GM18502 (cell line): Measurements from ENCODE around the gene FLOT2.
"Not testable (repeated sequence)": the region's sequence is repeated elsewhere in the genome, so short reads cannot be mapped to it uniquely, and the experiment has no call there.

Source experiments
- ATAC-seq: cut with Tn5 transposase; IDR thresholded peaks from one replicate; pipeline ENCODE4 v1.9.1; 2021; ENCODE audit warnings: mild to moderate bottlenecking; ENCODE audit not compliant: unreplicated experiment, poor library complexity

Gene FLOT2

GRCh38 chr17:28853295-28853694 lies 44.2 kb downstream of the FLOT2 start:
- no peak for ATAC-seq

DNA sequence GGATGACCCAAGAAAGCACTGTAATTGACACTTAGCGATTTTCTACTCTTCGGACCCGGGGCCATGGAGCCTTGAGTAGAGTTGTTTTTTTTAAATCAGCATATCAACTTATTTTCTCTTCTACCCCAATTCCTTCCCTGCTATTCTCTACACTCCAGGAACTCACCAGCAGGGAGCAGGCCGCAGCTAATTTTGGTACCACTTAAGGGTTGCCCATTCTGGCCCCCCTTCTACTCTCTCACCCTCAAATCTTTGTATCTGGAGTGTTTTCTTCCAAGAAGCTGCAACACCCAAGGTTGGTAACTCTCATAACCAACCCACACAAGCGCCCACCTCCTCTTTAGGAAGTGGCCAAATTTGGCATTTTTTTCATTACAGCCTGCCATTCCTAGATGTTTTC lies 48.3 kb downstream of the FLOT2 start:
- no peak for ATAC-seq

- not testable (repeated sequence) for ATAC-seq
These were observed 48.9 kb downstream of the FLOT2 start for GRCh38 chr17:28848667-28849066.

DNA sequence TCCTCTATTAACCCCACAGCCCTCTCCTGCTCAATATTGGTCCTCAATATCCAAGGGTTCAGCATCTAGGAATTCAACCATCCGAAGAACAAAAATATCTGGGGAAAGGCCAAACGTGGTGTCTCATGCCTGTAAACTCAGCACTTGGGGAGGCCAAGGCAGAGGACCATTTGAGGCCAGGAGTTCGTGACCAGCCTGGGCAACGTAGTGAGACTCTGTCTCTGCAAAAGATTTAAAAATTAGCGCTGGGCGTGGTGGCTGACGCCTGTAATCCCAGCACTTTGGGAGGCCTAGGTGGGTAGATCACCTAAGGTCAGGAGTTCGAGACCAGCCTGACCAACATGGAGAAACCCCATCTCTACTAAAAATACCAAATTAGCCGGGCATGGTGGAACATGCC lies 50.8 kb downstream of the FLOT2 start:
- not testable (repeated sequence) for ATAC-seq

- ATAC-seq: no peak
These were observed 51.3 kb downstream of the FLOT2 start for GRCh38 chr17:28846231-28846630.

DNA sequence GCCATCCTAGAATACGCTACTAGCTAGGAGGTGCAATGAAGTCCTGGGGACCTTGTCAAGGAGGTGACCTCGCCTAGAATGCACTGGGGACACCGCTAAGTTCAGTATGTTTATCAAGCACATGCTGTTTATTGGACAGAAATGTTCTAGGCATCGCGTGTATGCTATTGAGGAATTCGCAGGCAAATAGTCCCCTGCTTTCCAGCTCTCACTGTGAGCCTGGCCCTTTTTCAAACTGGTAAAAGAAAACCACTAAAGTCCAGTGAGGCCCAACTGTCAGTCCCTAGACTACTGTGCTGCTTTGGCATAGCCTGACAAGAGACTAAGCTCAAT lies 53.8 kb downstream of the FLOT2 start:
- no peak for ATAC-seq

GRCh38 chr17:28842282-28843012 lies 55.1 kb downstream of the FLOT2 start, which contains the start of gene FAM222B:
Gene FAM222B, minus strand, starts transcription at chr17:28842790. Its CDS starts 76,123 bp downstream, at chr17:28766667.
- ATAC-seq: peak; percentile 77

GRCh38 chr17:28841901-28842281 lies 55.6 kb downstream of the FLOT2 start:
- ATAC-seq: no peak

GRCh38 chr17:28839221-28839620 lies 58.3 kb downstream of the FLOT2 start:
- ATAC-seq: no peak

DNA sequence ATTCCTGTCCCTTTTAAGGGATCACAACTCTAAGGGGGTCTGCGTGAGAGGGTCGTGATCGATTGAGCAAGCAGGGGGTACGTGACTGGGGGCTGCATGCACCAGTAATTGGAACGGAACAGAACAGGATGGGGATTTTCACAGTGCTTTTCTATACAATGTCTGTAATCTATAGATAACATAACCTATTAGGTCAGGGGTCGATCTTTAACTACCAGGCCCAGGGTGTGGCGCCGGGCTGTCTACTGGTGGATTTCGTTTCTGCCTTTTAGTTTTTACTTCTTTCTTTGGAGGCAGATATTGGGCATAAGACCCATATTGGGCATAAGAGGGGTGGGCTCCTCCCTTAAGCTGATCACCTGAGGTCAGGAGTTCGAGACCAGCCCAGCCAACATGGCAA lies 61.0 kb downstream of the FLOT2 start:
- not testable (repeated sequence) for ATAC-seq

DNA sequence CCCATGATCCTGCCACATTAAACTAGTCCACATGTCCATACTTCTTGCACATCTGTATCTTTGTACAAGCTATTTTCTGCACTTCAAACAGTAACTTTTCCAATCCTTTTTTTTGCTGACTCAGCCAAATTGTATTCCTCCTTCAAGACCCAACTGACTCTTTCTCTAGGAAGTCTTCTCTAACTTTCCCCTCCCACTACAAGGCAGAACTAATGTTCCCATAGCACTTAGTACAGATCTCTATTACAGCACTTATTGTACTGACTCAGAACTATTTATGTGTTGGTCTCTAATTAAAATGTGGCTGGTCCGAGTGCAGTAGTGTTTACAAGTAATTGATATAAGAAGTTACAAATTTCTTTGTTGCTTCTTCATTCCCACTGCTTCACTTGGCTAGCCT lies 63.1 kb downstream of the FLOT2 start:
- no peak for ATAC-seq
